Esophagus squamous epithelium (tissue), 5 donors: ENCODE results near the gene SLC2A4. TPM values are rescaled to one million over a fixed set of nuclear protein-coding genes. Genes with fewer than 3 reads are reported as not detected.

Experiments
- DNase-seq: peaks from one replicate; lab custom pipeline; 2025; lab: John Stamatoyannopoulos, UW
- H3K27ac ChIP-seq, 4 donors: fragments of 200-600 bp; sonication (generic); one replicate each; pipeline ENCODE4 v1.5.1; 2016 to 2019; ENCODE audit warnings: mild to moderate bottlenecking in 1 of 4
- H3K27me3 ChIP-seq, 4 donors: fragments of 200-600 bp; sonication (generic); 1 replicate in 3 of 4; 2 replicates in 1 of 4; pipeline versions ENCODE4 v1.5.1 to v1.6.0; 2017 to 2021; ENCODE audit warnings: antibody characterized with exemption in 1 of 4
- H3K36me3 ChIP-seq, 3 donors: fragments of 200-600 bp; sonication (generic); one replicate each; pipeline ENCODE4 v1.5.1; 2016 to 2019
- H3K4me1 ChIP-seq, 3 donors: fragments of 200-600 bp; sonication (generic); one replicate each; pipeline ENCODE4 v1.5.1; 2017 to 2019
- H3K4me3 ChIP-seq, 4 donors: fragments of 200-600 bp; sonication (generic); 1 replicate in 3 of 4; 2 replicates in 1 of 4; pipeline ENCODE4 v1.5.1; 2016 to 2019; ENCODE audit warnings: mild to moderate bottlenecking in 2 of 4, moderate library complexity in 1 of 4
- H3K9me3 ChIP-seq, 3 donors: fragments of 200-600 bp; sonication (generic); one replicate each; pipeline ENCODE4 v1.5.1; 2016 to 2019
- POLR2A ChIP-seq, 4 donors: fragments of 450-650 bp; IDR thresholded peaks; one replicate each; pipeline ENCODE4 v1.6.1; 2017; ENCODE audit warnings: antibody characterized with exemption in 4 of 4, mild to moderate bottlenecking in 4 of 4, moderate library complexity in 3 of 4
- WGBS, 2 donors: methylation state at CpG; one replicate each; pipeline ENCODE4 v1.1.5; 2018; 5-methylcytosine and 5-hydroxymethylcytosine counted together
- intact Hi-C: fragments of 100-400 bp; cut with DNase I; formaldehyde crosslinking; loops from one replicate; pipeline ENCODE4 v1.15.0; 2022
- total RNA-seq, 4 donors: library from RNA; depleted of rRNA; stranded (reverse); fragments of >200 nt; gene quantifications; one replicate each; pipeline ENCODE4 v1.1.0, GENCODE V29; 2016
- TF ChIP-seq, protein P1 (sequence below), 6 experiments: fragments of 450-650 bp in 4 of 6; fragments of 200-600 bp in 2 of 6; sonication (generic) in 2 of 6; IDR thresholded peaks; one replicate each; pipeline ENCODE4 v1.5.1; 2016 to 2019; ENCODE audit warnings: antibody characterized with exemption in 6 of 6, mild to moderate bottlenecking in 4 of 6, moderate library complexity in 4 of 6
- donor health status: DM: yes; HTN: yes; CAD: no.

The SLC2A4 gene
- total RNA-seq, 4 donors from 2014 or later: 0.83 to 21.7 (median 2.5) TPM

GRCh38 chr17:7309628-7310027 is 28.1 kb downstream of the SLC2A4 start:
- Histone ChIP-seq H3K4me3 (peak overlapping the region in 3 of 4 donors; percentile 85 to 99 (median 99)), H3K36me3 (peaks cover 33 to 48% (median 42%) of the 10 kb centered on the region in 3 donors), H3K4me1 (peaks cover 25 to 65% (median 45%) of the 10 kb centered on the region in 3 donors), H3K9me3 (no peaks in the 10 kb centered on the region), H3K27ac (peak overlapping the region; percentile 99 to 100 (median 100)), H3K27me3 (no peaks in the 10 kb centered on the region)
- no peak for DNase-seq
- intact Hi-C loops: no loop called here
- WGBS, 2 donors: 69 to 71% methylated on average over 12 of the region's 12 CpGs
- TF ChIP-seq POLR2A (IDR thresholded peaks at IDR 0.05): no peak
- TF ChIP-seq, protein P1, sequence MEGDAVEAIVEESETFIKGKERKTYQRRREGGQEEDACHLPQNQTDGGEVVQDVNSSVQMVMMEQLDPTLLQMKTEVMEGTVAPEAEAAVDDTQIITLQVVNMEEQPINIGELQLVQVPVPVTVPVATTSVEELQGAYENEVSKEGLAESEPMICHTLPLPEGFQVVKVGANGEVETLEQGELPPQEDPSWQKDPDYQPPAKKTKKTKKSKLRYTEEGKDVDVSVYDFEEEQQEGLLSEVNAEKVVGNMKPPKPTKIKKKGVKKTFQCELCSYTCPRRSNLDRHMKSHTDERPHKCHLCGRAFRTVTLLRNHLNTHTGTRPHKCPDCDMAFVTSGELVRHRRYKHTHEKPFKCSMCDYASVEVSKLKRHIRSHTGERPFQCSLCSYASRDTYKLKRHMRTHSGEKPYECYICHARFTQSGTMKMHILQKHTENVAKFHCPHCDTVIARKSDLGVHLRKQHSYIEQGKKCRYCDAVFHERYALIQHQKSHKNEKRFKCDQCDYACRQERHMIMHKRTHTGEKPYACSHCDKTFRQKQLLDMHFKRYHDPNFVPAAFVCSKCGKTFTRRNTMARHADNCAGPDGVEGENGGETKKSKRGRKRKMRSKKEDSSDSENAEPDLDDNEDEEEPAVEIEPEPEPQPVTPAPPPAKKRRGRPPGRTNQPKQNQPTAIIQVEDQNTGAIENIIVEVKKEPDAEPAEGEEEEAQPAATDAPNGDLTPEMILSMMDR (IDR thresholded peaks at IDR 0.05): no peak

- Histone ChIP-seq H3K9me3 (no peaks in the 10 kb centered on the region), H3K4me3 (no peak overlapping the region), H3K36me3 (peaks cover 33 to 49% (median 42%) of the 10 kb centered on the region in 3 donors), H3K27me3 (no peaks in the 10 kb centered on the region), H3K4me1 (peaks cover 36 to 74% (median 51%) of the 10 kb centered on the region in 3 donors), H3K27ac (peak overlapping the region in 3 of 4 donors; percentile 2 to 99 (median 4))
- WGBS, 2 donors: 69 to 76% methylated on average over 6 to 7 of the region's 7 CpGs
- intact Hi-C loops: no loop called here
- no peak for DNase-seq
- TF ChIP-seq POLR2A (IDR thresholded peaks at IDR 0.05): no peak
- TF ChIP-seq, protein P1 (IDR thresholded peaks at IDR 0.05): no peak
These were observed 29.7 kb downstream of the SLC2A4 start for GRCh38 chr17:7311110-7311705.

GRCh38 chr17:7312432-7313087 is 31.0 kb downstream of the SLC2A4 start:
- Histone ChIP-seq H3K4me3 (no peak overlapping the region), H3K36me3 (peaks cover 33 to 63% (median 46%) of the 10 kb centered on the region in 3 donors), H3K27me3 (no peaks in the 10 kb centered on the region), H3K9me3 (no peaks in the 10 kb centered on the region), H3K4me1 (peaks cover 37 to 78% (median 49%) of the 10 kb centered on the region in 3 donors), H3K27ac (peak overlapping the region in 3 of 4 donors; percentile 0 to 99 (median 5))
- DNase-seq: no peak
- intact Hi-C loops: no loop called here
- TF ChIP-seq, protein P1 (IDR thresholded peaks at IDR 0.05): no peak
- no peak for TF ChIP-seq POLR2A (IDR thresholded peaks at IDR 0.05)
- 67 to 69% methylated on average over 2 to 6 of the region's 7 CpGs for WGBS, 2 donors

DNA sequence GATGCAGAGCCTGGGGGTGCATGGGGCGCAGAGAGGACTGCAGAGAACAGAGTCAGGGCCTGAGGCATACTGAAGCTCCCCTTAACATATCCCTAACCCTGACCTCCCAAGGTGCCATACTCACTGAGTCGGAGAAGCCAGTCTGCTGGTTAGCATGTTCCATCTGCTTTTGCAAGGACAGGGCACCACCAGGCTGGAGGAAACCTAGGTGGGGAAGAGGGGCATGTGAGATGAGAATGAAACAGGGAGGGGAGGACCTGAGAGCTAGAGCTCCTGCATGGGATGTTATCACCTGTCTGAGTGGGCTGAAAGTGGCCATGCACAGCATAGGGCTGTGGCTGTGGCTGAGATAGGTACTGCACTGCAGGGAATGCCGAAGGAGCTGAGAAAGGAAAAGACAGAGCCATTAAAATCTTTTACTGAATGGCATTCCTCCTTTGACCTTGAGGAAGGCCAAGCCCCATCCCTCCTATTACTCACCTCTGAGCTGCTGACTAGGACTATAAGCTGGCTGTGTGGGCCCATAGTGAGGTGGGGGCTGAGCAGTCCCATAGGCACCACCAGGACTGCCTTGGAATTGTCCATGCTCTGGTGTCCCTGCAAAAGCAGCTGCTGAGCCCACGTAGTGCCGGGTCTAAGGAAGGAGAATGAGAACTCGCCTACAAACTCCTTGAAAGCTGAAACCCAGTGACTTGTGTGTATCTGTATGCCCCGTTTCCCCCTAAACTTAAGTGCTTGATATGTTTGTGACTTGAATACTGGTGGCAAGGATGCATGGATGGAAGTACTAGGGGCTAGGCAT is 31.8 kb downstream of the SLC2A4 start:
- Histone ChIP-seq H3K4me1 (peaks cover 37 to 78% (median 49%) of the 10 kb centered on the region in 3 donors), H3K9me3 (no peaks in the 10 kb centered on the region), H3K36me3 (peaks cover 39 to 70% (median 53%) of the 10 kb centered on the region in 3 donors), H3K27me3 (no peaks in the 10 kb centered on the region), H3K4me3 (no peak overlapping the region), H3K27ac (peak overlapping the region in 3 of 4 donors; percentile 0 to 99 (median 21))
- WGBS, 2 donors: 66 to 87% methylated on average over 3 to 4 of the region's 7 CpGs
- TF ChIP-seq, protein P1 (IDR thresholded peaks at IDR 0.05): peak in 3 of 6 experiments; percentile 14 to 49 (median 30)
- no peak for TF ChIP-seq POLR2A (IDR thresholded peaks at IDR 0.05)
- no peak for DNase-seq
- intact Hi-C loops: no loop called here
